Measurements from ENCODE around the gene ECSIT. TPM values are rescaled to one million over a fixed set of nuclear protein-coding genes. Genes with fewer than 3 reads are reported as not detected.

Gene ECSIT
- total RNA-seq, 4 donors from 2014 or later: 25.0 to 63.1 (median 33.2) TPM

DNA sequence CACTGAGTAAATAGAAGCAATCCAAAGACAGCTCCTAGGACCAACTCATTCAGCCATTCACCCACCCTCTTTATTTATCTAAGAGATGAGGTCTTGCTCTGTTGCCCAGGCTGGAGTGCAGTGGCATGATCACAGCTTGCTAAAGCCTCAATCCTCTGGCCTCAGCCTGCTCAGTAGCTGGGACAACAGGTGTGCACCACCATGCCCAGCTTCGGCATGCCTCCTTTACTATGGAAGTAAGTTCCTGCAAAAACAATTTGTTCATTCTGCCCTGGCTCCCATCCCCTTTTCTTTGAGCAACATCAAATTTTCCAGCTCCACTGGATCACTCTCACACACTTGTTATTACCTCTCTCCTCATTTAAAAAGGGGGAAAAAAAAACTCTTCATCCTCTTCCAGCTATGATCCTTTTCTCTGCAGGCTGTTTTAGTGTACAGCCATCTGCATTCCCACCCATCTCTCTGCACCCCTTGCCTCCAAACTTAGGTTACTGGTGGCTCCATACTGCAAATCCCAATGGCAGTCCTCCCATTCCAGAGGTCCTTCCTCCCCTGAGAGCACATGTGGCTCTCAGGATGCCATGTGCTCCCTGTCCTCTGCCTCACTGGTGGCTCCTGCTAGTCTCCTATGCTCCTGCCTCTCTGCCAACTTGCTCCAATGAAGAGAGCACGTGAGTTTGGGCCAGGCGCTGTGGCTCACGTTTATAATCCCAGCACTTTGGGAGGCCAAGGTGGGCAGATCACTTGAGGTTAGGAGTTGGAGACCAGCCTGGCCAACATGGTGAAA is 27.9 kb upstream of the ECSIT start:
- TF ChIP-seq, protein P1, sequence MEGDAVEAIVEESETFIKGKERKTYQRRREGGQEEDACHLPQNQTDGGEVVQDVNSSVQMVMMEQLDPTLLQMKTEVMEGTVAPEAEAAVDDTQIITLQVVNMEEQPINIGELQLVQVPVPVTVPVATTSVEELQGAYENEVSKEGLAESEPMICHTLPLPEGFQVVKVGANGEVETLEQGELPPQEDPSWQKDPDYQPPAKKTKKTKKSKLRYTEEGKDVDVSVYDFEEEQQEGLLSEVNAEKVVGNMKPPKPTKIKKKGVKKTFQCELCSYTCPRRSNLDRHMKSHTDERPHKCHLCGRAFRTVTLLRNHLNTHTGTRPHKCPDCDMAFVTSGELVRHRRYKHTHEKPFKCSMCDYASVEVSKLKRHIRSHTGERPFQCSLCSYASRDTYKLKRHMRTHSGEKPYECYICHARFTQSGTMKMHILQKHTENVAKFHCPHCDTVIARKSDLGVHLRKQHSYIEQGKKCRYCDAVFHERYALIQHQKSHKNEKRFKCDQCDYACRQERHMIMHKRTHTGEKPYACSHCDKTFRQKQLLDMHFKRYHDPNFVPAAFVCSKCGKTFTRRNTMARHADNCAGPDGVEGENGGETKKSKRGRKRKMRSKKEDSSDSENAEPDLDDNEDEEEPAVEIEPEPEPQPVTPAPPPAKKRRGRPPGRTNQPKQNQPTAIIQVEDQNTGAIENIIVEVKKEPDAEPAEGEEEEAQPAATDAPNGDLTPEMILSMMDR (IDR thresholded peaks at IDR 0.05): no peak
- no peak for DNase-seq (ENCODE audit: low spot score)
- ATAC-seq (ENCODE audit: low FRiP score): no peak

DNA sequence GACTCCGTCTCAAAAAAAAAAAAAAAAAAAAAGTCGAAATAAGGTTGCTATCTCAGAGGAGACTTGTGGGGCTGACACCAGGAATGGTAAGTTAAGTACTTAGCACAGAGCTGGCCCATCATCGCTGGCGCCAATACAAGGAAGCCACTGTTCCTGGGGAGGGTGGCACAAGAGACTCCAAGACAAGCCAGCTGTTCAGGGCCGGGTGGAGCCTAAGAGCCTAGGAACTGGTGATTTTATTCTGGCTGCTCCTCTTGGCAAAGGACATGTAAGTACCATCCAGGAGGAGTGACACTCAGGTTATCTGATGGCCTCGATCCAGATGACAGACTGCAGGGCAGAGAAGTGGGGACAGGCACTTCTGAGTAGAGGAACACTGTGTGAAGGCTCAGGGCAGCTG is 26.3 kb upstream of the ECSIT start:
- TF ChIP-seq, protein P1 (IDR thresholded peaks at IDR 0.05): no peak
- no peak for DNase-seq (ENCODE audit: low spot score)
- no peak for ATAC-seq (ENCODE audit: low FRiP score)

DNA sequence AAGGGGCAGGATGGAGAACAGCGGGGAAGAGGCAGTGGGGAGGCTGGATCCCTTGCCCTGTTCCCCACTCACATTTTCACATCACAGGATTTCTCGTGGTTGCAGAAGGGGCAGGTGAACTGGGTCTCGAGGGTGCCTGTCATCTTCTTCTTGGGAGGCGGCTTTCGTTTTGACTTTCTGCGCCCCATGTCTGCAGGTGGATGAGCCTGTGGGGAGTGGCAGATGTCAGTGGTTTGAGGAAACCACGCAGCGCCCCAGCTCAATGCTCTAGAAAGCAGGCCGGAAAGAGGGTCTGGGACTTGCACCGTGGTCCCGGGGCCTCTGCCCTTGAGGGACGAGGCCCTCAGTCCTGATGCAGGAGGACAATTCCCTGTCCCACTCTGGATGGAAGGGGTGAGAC is 25.2 kb upstream of the ECSIT start:
- ATAC-seq (ENCODE audit: low FRiP score): no peak
- TF ChIP-seq, protein P1 (IDR thresholded peaks at IDR 0.05): no peak
- DNase-seq (ENCODE audit: low spot score): no peak

DNA sequence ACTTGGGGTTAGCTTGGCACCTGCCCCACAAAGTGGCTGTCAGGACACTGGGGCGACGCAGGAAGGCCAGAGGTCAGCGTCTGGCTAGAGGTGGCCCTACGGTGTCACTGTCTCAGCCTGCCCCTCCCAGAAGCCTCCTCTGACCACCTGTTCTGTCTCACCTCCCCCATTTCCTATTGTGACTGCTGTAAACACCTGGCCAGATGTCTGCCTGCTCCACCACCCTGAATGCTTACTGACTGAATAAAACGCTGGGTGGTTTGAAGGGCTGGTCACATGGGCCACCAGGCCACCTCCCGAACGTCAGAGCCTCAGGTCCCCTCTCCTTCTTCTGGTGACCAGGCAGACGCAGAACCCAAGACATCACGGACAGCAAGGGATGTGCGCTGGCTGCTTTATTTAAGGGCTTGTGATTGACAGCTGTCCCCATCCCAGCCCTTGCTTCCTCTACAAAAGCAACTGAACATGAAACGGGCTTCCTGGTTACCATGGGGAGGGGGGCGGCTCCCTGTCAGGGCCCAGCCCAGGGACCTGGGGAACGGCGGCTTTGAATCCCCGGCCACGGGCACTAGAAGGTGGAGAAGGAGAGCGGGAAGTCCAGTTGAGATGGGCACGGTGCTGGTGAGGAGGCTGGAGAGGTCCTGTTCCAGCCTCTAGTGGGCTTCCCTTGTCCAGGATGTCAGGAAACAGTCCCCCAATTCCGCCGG is 23.9 kb upstream of the ECSIT start:
- TF ChIP-seq, protein P1 (IDR thresholded peaks at IDR 0.05): no peak
- DNase-seq (ENCODE audit: low spot score) (no peak), ATAC-seq (ENCODE audit: low FRiP score) (no peak)

DNA sequence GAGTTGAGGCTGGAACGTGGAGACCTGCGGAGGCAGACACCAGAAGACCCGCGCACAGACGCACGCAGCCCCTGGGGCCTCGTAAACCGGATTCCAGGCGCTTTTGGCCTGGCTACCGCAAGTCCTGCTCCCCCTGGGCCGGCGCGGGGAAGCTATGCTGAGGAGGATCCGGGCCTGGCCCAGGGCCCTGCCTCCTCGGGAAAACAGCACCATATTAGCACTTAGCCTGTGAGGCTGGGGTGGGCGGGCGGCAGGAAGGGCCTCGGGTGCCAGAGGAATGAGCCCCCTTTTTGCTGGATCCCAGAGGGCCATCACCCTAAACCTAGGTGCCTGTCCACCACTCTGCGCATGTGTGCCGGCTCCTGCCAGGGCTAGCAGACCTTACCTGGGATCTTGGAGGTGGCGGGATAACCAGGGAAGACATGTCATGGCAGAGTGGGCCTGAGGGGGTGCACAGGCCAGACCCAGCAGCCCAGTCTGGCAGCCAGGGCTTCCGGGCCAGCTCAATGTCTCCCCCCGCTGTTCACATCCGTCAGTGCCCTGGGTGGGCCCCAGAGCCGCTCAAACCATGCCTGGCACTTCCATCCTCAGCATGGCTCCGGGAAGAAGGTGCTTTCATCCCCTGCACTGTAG is 22.8 kb upstream of the ECSIT start:
- TF ChIP-seq, protein P1 (IDR thresholded peaks at IDR 0.05): no peak
- no peak for ATAC-seq (ENCODE audit: low FRiP score)
- no peak for DNase-seq (ENCODE audit: low spot score)

DNA sequence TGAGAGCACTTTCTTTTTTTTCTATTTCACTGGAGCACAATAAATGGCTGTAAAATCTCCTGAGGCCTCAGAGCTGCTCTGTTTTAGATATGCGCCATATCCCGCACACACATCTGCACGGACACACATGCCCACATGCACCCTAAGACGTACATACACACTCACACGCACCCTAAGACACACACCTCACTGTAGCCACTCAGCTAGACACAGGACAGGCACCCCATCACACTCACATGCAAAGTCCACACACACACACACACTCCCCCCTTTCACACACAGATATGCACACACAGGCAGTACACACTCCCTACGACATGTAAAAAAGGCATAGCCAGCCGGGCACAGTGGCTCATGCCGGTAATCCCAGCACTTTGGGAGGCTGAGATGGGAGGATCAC is 21.3 kb upstream of the ECSIT start:
- TF ChIP-seq, protein P1 (IDR thresholded peaks at IDR 0.05): no peak
- ATAC-seq (ENCODE audit: low FRiP score): no peak
- DNase-seq (ENCODE audit: low spot score): no peak

Data from omental fat pad (tissue), 4 donors.